Globus pallidus (tissue), 1 donor: ENCODE data around the gene VPS39.

ENCODE experiments used
- DNase-seq: peaks from one replicate; pipeline ENCODE4 v3.0.0-alpha.2; 2015; ENCODE audit warnings: low spot score

VPS39 gene

DNA sequence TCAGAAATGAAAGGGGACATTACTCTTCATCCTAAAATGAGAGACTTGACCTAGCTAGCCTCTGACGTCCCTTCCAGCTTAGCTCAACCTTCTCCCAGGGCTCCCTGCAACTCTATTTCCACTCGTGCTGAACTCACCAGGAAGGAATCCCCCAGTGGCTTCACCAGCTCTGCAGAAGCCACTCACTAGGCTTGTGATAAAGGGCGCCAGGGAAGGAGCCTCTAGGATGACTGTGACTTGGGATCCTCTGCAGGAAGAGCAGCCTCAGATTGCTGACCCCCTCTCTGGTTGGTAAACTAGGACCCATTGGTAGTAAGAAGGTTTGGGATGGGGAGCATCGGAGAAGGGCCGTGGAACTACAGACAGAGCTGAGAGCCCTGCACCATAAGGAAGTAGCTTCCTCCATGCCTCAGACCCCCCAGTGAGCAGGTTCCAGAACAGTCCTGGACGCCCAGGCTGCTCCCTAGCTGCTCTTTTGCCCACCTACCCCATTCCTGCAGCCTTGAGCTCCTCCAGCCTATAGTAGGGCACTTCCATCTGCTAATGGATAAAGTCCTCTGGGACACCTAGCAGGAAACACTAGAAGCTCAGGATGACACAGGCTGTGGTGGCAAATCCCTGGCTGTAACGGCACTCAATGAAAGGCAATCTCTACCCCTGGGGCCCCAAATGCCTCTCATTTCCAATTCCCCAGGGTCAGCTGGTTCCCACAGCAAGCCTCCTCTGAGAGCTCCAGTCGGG lies 77.7 kb downstream of the VPS39 start:
- DNase-seq = no peak

DNA sequence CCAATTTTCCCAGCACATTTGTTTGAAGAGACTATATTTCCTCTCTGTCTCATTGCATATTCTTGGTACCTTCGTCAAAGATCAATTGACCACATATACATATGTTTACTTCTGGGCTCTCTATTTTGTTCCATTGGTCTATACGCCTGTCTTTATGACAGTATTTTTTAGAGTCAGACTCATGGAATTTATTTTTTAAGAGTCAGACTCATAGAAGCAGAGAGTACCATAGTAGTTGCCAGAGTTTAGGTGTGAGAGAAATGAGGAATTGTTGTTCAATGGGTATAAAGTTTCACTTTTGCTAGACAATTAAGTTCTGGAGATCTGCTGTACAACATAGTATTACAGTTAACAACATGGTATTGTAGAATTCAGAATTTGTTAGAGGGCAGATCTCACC lies 78.7 kb downstream of the VPS39 start:
- no peak for DNase-seq

DNA sequence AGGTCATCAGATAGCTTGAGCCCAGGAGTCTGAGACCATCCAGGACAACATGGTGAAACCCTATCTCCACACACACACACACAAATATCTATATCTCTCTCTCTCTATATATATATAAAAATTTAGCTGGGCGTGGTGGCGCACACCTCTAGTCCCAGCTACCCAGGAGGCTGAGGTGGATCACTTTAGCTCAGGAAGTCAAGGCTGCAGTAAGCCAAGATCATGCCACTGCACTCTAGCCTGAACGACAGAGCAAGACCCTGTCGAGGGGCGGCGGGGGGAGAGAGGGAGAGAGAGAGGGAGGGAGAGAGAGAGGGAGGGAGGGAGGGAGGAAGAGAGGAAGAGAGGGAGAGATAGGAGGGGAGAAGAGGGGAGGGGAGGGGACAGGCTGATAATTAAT lies 79.6 kb downstream of the VPS39 start:
- DNase-seq = no peak

DNA sequence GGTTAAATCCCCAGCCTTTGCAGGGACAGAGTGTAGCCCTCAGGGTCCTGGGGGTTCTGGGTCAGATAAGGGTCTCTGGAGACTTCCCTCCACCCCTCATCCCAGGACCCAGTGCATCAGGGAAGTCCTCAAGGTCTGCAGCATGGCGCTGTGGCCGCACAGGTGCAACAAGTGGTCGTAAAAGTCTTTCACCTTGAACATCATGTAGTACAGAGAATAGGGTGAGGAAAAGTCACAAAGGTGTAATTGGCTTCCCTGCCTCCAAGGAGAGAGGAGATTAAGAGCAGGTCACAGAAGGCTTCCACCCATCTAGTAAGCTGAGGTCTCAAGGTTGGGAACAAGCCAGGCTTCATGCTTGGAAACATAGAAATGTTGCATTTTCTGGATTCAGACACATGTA lies 84.6 kb downstream of the VPS39 start:
- no peak for DNase-seq

DNA sequence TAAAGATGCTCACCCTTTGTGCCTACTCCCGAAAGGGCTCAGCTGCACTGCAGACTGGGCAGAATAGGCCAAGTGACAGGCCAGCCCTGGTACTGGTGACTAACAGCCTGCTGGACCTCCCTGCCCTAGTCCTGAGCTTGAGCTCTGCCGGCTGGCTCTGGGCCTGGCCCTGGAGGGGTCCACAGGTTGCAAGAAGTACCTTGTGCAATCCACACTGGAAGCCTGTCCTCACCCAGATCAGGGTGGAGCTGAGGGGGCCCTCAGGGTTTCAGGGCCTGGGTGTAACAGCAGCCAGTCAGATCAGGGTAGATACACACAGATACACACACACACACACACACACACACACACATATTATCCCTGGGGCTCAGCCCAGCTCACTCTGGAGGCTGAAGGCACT lies 86.4 kb downstream of the VPS39 start:
- DNase-seq = no peak

DNA sequence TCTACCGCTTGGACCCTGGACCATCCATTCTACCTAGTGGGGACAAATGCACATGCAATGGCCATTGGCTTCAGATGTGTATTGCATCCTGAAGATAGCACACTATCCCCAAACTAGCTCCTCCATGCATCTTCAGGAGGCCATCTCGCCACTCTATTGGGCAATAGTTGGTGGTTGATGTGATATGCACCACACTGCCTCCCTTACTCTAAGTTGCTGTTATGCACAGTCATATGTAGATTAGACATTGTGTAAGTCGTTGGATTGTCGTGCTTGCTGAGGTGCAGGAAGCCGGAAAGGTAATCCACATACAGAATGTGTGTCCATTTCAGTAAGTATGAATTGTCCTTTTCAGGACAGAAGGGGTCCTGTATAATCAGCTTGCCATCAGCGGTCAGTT lies 87.1 kb downstream of the VPS39 start:
- DNase-seq = no peak

DNA sequence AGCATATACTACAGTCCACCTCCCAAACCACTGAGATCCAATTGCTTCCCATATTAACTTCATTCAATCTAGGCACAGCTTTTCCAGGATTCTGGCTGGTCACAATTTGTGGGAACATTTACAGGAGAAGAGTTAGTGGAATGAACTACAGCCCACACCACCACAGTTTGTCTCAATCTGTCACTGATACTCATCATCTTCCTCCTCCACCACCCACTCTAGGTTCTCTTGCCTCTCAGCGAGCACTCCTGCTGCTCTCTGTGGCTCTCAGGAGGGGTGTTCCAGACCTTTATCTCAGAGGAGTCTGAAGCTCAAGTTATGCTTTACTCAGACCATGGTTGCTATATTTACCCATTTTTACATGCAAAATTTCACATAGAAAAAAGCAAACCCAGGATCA lies 87.8 kb downstream of the VPS39 start:
- no peak for DNase-seq

DNA sequence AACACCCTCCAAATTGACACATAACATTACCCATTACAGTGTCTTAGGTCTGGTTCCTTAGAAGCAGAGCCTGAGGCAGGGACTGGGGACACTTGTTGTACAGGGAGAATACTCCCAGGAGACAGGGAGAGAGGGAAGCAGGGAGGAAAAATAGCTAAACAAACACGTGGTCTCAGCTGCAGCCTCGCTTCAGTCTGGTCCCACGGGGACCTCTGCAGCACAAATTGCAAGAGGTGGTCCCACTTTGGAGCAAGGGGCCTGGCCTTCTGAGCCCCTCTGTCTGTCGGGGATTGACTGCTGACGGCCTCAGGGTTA lies 88.7 kb downstream of the VPS39 start:
- no peak for DNase-seq

DNA sequence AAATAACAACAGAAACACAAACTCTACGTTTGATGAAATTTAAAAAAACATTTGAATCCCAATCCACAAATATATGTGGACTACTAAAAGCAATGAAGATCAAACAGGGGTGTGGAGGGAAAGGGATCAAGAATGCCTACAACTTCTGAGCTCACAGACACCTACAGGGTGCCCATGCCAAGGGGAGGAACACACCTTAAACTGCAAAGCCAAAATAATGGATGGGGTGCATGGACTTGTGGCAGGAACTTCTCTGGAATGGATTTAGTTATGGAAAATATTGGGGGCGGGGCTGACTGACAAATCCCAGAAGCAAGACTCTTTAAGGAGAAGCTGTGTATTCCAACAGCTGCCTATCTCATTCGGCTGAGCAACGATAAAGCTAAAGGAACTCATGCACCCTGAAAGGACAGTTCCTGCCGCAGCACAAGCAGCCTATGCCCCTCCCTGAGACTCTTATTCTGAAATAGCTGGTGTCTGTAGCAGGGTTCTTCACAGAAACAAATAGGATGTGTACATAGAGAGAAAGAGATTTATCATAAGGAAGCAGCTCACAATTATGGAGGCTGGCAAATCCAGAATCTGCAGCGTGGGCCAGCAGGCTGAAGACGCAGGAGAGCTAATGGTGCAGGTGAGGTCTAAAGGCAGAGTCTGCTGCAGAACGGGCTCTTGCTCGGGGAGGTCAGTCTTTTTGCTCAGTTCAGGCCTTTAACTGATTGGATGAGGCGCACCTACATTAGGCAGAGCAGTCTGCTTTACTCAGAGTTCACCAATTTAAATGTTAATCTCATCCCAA lies 89.3 kb downstream of the VPS39 start:
- no peak for DNase-seq

DNA sequence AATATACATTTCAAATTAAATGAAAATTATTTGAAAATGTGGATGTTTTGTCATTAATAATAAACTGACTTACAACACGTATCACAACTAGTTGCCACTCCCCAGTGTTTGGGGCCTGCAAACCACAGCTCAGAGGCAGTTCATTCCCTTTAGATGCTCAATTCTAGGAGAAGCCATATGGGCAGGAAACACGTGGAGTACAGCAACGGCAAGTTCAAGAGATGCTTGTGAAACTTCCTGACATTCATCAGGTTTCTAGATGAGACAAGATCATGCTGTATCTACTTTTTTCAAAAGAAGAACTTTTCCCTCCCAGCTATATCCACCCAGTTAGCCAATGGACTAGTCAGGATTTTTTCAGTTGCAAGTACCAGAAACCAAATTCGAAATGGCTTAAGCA lies 96.2 kb downstream of the VPS39 start:
- DNase-seq = no peak

DNA sequence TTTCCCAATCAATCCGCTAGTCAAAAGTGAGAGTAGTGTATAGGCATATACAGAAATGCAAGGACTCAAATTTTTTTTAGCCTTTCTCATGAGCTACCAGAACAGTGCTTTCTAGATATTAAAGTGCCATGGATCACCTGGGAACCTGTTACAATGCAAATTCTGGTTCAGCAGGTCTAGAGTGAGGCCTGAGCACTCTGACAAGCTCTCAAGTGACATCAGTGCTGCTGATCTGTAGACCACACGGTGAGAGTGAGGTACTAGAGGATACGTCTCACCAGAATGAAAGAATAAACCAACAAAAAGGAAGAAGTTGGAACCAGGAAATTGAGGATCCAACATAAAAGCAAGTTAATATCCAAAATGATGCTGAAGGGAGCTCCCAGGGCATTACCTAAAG lies 97.7 kb downstream of the VPS39 start:
- DNase-seq = no peak

DNA sequence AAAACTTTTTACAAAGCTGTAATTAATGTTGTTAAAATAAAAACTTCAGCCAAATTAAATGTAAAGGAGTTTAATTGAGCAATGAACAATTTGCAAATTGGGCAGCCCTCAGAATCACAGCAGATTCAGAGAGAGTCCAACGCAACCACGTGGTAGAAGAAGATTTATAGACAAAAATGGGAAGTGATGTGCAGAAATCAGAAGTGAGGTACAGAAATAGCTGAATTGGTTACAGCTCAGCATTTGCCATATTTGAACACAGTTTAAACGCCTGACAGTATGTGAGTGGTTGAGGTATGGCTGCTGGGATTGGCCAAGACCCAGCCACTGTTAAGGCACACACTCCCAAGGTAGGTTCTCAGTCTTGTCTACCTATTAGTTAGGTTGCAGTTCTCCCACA lies 99.3 kb downstream of the VPS39 start:
- no peak for DNase-seq
